ENCODE data around the gene CACNA1C.
A peak's percentile ranks its signal among the peaks of the same experiment; 100 is the strongest.
"Not testable (repeated sequence)": the region's sequence is repeated elsewhere in the genome, so short reads cannot be mapped to it uniquely, and the experiment has no call there.

Gene CACNA1C

DNA sequence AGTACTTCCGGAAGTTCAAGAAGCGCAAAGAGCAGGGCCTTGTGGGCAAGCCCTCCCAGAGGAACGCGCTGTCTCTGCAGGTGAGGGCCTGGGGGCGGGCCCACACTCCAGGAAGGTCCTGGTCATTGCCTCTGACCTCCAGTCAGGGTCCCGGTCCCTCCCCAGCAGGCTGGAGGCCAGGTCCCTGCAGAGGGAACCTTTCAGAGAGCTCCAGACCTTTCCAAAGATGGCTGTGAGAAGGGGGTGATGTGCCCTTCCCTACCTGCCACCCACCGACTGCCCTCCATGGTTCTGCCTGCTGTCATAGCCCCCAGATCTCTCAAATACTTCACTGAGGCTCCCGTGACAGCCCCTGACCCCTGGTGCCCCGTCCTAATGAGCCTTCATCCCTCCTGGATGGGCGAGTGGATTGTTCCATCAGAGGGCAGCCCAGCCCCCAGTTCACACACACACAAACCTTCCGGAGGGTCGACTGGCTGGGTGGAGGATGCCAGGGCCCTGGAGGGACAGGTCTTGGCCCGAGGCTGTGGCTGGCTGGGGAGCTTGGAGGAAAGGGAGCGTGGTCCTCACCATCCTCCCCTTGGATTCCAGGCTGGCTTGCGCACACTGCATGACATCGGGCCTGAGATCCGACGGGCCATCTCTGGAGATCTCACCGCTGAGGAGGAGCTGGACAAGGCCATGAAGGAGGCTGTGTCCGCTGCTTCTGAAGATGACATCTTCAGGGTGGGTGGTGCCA, 624.5 kb downstream of the CACNA1C start:
- no peak for DNase-seq (ENCODE audit: low read depth)

DNA sequence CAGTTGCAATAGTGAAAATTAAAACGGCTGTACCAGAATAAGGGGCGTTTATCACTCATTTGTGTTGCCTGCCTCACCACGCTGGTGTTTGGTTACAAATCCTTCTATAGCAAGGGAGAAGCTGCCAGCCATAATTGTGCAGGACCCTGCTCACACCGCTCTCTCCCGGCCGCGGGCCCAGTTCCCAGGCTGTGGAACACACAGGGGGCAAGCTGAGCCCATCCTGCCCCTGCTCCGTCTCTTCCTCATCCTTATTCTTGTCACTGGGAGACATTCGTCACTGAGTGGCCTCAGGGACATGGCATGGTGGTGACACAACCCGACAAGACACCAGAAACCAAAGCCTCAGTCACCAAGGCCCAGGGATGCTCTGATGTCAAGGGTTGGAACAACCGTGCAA, 625.6 kb downstream of the CACNA1C start:
- DNase-seq (ENCODE audit: low read depth): no peak

DNA sequence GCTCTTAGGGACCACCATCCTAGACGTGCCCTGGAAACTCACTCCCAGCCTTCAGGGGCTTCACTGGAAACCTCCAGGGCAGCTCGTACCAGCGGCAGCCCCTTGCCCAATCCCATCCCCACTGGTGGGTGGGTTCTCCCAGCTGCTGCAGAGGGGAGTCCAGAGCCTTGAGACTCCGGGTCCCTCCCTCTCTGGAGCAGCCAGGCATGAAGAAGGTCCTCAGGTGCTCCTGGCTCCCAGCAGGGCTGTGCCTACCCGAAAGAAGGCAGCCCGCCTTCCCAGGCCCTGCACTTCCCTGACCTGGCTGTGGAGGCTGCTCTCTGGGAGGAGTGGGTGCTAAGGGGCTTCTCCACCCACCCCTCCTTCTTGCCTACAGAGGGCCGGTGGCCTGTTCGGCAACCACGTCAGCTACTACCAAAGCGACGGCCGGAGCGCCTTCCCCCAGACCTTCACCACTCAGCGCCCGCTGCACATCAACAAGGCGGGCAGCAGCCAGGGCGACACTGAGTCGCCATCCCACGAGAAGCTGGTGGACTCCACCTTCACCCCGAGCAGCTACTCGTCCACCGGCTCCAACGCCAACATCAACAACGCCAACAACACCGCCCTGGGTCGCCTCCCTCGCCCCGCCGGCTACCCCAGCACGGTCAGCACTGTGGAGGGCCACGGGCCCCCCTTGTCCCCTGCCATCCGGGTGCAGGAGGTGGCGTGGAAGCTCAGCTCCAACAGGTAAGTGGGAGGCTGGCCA, 626.5 kb downstream of the CACNA1C start:
- no peak for DNase-seq (ENCODE audit: low read depth)

DNA sequence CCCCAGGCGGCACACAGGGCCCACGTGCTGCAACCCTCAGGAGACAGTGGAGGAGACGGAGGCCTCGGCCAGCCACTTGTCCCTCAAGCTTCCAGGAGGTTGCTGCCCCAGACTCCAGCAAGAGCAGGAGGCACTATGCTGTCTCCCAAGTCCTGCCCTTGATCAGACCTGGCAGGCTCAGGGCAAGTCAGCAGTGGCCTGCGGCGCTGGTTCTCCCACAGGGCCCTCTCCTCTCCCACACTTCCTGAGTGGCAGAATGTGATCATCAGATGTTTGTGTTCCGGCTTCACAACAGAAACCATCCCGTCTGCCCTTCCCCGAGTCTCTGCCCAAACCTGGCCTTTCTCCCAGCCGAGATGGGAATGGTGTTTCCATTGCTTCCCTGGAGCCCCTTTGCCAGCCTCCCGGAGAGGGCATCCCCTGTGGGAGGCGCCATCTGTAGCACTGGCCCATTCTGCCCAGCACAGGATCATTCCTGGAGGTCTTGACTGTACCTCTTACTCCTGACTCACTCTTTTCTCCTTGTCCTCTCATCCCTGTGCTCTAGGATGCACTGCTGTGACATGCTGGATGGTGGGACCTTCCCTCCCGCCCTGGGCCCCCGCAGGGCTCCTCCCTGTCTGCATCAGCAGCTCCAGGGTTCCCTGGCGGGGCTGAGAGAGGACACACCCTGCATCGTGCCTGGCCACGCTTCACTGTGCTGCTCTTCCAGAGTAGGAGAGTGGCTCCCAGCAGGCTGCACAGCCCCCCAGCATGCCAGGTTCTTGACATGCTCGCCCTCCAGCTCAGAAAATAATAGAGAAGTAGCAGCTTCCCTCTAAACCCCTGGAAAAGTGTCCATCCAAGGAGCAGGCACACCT, 627.3 kb downstream of the CACNA1C start:
- no peak for DNase-seq (ENCODE audit: low read depth)

DNA sequence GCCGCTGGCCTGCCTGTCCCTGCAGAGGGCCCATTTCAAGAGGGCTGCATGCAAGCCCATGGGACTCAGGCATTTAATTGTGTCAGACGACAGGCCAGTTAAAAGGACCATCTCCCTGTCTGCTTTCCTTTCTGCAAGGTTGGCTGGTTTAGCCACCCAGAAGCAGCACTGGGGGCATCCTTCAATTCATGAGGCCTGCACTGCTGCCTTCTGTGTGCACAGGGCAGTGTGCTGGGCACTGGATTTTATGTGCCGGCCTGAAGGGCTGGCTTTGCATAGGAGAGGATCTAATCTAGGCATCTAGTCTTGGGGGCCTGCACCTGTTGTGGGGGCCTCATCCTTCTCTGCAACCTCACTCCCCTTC, 627.9 kb downstream of the CACNA1C start:
- no peak for DNase-seq (ENCODE audit: low read depth)

DNA sequence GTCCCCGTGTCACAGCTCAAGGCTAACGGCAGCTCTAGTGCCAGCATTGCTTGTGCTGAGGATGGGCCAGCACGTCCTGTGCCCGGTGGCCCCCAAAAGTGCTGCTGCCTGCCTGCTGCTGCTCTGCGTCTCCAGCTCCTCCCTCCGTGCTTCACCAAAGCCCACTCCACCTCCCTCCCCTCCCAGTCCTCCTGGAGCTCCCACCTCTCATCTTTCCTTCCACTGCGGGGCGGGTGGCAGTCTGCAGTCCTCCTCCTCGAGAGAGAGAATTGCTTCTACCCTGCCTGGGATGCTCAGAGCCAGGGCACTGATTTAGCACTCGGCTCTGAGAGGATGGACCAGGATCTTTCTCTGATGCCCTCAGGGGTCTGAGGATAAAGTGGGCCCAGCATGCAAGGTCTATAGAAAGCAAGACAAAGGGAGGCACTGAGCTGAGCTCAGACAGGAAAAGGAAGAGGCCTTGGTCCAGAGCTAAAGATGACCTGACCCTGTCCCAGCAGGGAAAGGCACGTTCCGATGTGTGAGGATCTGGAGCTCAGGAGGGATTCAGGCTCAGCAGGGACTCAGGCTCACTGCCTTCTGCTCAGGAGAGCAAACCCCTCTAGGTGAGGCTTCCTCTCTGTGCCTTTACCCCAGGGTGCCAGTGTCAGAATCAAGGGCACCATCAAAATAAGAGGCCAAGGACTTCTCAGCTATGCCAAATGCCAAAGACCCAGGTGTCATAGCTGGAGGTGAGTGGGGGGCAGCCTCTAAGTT, 628.8 kb downstream of the CACNA1C start:
- DNase-seq (ENCODE audit: low read depth): no peak

DNA sequence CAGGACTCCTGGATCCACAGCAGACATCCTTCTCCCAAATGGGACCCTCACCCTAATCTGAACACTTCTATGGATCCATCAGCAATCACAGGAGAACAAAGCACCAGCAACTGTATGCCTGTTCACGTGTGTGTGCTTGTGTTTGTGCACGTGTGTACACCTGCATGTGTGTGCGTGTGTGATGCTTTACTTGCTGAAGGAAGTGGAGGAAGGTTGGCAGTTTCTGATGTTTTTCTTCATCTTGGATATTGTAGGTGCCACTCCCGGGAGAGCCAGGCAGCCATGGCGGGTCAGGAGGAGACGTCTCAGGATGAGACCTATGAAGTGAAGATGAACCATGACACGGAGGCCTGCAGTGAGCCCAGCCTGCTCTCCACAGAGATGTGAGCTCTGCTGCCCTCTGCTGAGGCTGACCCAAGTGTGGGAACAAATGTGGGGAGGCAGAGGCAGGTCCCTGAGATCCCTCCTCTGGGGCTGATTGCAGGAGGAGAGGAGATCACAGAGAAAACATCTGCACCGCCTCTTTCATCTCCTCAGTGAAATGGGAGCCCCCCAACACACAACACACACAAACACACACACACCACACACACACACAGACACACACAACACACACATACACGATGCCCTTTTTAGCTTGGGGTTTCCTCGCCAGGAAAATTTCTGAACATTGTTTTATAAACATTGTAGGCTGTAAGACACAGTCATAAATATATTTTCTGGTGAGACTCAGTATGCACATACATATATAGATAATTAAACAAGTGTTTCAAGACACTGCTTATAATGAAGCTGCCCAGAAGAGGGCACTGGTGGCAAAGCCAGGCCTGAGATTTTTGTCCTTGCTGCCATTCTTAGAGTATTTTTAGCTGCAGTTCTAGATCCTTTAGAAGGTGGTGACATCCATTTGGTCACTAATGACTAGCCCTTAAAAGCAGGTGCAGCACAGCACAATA, 629.8 kb downstream of the CACNA1C start:
- peak; percentile 66 for DNase-seq (ENCODE audit: low read depth)

DNA sequence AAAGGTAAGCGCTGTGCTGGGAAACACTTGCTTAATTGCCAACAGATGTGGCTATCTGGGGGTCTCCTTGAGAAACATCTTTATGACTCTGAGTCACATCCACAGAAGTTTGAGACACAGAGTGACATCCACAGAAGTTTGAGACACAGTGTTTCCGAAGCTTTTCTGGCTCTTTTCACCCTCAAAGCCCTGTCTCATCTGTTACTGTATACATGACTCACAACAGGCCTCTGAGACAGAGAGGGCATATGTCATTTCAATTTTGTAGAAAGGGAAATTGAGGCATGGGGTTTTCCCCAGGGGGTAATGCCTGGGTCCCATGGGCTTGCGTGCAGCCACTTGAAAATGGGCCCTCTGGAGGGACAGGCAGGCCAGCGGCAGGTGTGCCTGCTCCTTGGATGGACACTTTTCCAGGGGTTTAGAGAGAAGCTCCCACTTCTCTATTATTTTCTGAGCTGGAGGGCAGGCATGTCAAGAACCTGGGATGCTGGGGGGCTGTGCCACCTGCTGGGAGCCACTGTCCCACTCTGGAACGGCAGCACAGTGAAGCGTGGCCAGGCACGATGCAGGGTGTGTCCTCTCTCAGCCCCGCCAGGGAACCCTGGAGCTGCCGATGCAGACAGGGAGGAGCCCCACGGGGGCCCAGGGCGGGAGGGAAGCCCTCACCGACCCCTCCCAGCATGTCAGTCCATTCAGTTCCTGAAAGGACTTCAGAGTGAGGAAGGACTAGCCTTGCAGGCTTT, 630.7 kb downstream of the CACNA1C start:
- peak; percentile 27 for DNase-seq (ENCODE audit: low read depth)

DNA sequence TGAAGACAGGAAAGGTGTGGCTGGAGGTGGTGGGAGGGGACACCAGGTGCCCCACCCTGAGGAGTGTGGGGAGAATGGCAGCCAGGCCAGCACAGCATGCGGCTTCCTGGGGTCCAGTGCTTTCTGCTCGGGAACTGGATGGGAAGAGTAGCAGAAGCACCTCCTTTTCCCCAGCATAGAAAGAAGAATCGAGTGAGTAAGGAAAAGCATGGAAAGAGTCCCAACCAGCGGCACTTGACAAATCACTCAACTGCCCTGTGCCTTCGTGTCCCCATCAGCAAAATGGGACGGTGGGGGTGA, 631.2 kb downstream of the CACNA1C start:
- not testable (repeated sequence) for DNase-seq (ENCODE audit: low read depth)

DNA sequence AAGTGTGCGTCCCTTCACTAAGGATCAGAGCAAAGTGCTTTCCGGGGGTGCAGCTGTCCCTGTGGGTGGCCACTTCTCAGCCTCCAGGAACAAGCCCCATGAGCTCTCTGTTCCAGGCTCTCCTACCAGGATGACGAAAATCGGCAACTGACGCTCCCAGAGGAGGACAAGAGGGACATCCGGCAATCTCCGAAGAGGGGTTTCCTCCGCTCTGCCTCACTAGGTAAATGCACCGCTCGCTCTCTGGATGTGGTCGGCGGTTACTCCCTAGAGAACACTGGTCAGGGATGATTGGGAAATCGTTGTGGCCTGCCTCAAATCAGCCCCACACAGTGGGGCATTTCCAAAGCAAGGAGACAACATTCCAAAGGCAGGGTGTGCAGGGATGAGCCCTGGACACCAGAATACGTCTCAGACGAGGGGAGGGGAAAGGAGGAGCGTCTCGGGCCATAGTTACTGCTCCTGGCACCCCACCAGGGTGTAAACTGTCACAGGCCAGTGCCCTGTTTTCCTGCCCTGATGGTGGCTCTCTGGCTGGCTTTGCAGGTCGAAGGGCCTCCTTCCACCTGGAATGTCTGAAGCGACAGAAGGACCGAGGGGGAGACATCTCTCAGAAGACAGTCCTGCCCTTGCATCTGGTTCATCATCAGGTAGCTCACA, 633.0 kb downstream of the CACNA1C start:
- DNase-seq (ENCODE audit: low read depth): not testable (repeated sequence)

DNA sequence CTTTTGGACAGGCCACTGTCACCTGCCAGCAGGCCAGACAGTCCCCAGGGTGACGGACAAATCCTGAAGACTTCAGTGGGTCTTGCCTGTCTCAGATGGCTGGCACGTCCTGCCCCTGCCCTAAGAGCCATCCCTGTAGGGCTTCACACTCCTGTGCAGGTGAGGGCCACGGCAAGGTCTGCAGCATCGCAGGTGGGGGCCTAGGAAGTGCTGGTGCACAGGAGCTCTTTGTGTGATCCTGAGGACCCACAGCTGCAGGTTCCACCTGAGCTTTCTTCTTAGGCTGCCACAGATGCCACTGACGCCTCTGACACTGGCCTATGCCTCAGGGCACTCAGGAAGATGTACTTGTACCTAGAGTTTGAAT, 633.5 kb downstream of the CACNA1C start:
- DNase-seq (ENCODE audit: low read depth): no peak

DNA sequence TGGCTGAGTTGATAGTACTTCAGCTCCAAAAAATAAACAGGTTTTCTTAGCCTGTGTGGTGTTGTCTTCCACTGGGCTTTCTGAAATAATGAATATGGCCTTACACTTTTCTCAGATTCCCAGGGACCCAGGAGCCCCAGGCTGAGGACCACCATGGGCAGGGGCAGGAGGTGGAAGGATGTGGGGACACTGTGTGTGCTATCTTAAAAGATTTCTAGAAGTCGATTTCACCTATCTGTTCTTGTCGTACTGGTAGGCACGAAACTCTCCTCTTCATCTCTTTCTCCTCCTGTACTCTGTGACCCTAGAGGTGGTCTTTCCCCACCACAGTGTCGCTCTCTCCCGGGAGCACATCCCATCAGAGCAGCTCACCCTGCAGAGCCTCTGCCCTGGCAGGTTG, 634.3 kb downstream of the CACNA1C start:
- no peak for DNase-seq (ENCODE audit: low read depth)

DNA sequence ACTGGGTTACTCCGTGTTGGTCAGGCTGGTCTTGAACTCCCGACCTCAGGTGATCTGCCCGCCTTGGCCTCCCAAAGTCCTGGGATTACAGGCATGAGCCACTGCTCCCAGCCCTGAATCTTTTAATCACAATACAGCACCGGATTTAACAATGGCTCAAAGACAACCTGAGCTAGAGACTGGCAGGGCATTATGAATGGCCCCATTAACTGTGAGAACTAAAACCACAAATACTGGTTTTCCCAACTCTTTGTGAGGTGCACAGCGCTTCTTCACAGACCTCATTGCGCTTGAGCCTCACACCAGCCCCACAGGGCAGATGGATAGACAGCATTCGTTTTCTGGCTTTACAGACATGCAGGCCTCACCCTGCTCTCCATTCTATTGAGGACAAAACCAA, 634.9 kb downstream of the CACNA1C start:
- no peak for DNase-seq (ENCODE audit: low read depth)

DNA sequence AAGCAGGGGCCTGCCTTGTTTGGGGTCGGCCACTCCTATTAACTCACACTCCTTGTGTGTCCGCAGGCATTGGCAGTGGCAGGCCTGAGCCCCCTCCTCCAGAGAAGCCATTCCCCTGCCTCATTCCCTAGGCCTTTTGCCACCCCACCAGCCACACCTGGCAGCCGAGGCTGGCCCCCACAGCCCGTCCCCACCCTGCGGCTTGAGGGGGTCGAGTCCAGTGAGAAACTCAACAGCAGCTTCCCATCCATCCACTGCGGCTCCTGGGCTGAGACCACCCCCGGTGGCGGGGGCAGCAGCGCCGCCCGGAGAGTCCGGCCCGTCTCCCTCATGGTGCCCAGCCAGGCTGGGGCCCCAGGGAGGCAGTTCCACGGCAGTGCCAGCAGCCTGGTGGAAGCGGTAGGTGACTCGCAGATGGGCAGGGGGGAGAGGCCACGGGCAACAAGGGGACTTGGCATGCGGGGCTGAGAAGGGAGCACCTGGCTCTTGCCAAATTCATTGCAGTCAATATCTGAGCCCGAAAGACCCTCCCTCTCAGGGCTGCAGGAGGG, 635.7 kb downstream of the CACNA1C start:
- DNase-seq (ENCODE audit: low read depth): no peak

DNA sequence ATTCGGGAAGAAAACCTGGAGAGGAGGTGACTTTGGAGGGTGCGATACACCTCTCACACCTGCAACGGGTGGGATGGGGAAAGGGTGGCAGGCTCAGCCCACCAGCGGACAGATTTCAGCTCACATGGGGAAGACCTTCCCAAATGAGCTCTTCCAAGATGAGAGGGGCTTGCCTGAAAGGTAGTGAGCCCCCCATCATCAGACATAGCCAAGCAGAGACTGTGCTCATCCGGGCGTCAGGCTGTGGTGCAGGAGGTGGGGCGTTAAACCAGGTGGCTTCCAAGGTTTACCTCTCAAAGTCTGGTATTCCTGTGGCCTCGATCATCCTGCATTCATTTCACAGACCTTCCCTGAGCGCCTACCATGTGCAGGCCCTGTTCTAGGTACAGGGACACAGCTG, 636.6 kb downstream of the CACNA1C start:
- DNase-seq (ENCODE audit: low read depth): no peak

DNA sequence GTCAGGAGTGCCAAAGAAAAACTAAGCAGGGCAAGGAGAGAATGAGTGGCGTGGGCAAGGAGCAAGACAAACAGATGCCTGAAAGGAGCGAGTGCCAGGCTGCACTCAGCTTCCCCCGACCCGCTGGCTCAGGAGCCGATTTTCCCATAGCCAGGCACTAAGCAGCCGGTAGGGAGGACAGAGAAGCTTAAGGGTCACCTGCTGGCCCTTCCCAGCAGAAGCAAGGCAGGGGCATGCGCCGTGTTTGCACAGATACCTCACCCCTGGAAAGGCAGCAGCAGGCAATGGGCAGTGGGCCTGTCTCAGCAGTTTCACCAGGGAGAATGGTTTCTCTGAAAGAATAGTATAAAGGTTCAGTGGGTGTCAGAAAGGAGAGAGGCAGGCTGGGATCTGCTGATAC, 637.1 kb downstream of the CACNA1C start:
- DNase-seq (ENCODE audit: low read depth): no peak

DNA sequence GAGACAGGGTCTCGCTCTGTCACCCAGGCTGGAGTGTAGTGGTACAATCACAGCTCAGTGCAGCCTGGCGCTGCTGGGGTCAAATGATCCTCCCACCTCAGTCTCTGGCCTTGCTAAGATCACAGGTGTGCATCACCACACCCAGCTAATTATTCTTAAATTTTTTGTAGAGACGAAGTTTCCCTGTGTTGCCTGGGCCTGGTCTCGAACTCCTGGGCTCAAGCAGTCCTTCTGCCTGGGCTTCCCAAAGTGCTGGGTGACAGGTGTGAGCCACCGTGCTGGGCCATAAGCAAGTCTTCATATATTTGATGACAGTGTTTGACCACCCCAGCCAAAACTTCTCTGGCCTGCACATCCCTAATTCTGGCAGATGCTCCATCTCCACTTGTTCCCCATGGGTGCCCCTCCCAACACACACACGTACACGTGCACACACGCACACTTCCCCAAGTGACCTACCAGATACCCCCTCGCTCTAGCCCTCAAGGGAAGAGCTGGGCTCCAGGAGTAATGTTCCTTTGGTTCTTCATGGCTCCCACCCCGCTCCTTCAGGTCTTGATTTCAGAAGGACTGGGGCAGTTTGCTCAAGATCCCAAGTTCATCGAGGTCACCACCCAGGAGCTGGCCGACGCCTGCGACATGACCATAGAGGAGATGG, 637.7 kb downstream of the CACNA1C start:
- no peak for DNase-seq (ENCODE audit: low read depth)

DNA sequence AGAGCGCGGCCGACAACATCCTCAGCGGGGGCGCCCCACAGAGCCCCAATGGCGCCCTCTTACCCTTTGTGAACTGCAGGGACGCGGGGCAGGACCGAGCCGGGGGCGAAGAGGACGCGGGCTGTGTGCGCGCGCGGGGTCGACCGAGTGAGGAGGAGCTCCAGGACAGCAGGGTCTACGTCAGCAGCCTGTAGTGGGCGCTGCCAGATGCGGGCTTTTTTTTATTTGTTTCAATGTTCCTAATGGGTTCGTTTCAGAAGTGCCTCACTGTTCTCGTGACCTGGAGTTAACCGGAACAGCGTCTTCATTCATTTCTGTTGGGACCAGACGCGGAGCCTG, 638.2 kb downstream of the CACNA1C start:
- no peak for DNase-seq (ENCODE audit: low read depth)

Measured in EH (cell line).